ENCODE results near the gene FNDC10.
"Not testable (repeated sequence)": the region's sequence is repeated elsewhere in the genome, so short reads cannot be mapped to it uniquely, and the experiment has no call there.

The FNDC10 gene

GRCh38 chr1:1599935-1600860 lies at the start of gene FNDC10:
TSS of gene FNDC10 (minus strand) at chr1:1600135. CDS start at chr1:1600015, 120 bp downstream.
- Mint-ChIP-seq H3K4me1 (ENCODE audit: low read depth) (peaks cover 14% of the 10 kb centered on the region), H3K27ac (no peak within 1 kb of the TSS), H3K36me3 (ENCODE audit: low read depth) (no peaks in the 10 kb centered on the region), H3K4me3 (peak within 1 kb of the TSS; percentile 66), H3K9me3 (no peaks in the 10 kb centered on the region), H3K27me3 (peaks cover 10% of the 10 kb centered on the region)
- no peak for DNase-seq

GRCh38 chr1:1648265-1648664 lies 48.3 kb upstream of the FNDC10 start:
- H3K36me3 Mint-ChIP-seq (ENCODE audit: low read depth), result peaks cover 75% of the 10 kb centered on the region
- H3K9me3 Mint-ChIP-seq; H3K27ac Mint-ChIP-seq; H3K4me3 Mint-ChIP-seq; DNase-seq; H3K27me3 Mint-ChIP-seq; H3K4me1 Mint-ChIP-seq (ENCODE audit: low read depth): not testable (repeated sequence)

- H3K36me3 Mint-ChIP-seq (ENCODE audit: low read depth), result peaks cover 70% of the 10 kb centered on the region
- not testable (repeated sequence) for H3K27me3 Mint-ChIP-seq; H3K4me3 Mint-ChIP-seq; H3K9me3 Mint-ChIP-seq; H3K27ac Mint-ChIP-seq; DNase-seq; H3K4me1 Mint-ChIP-seq (ENCODE audit: low read depth)
These were observed 47.8 kb upstream of the FNDC10 start for GRCh38 chr1:1647567-1648241.

GRCh38 chr1:1646326-1646725 lies 46.4 kb upstream of the FNDC10 start:
- H3K27ac Mint-ChIP-seq, DNase-seq: not testable (repeated sequence)

GRCh38 chr1:1640711-1641461 lies 41.0 kb upstream of the FNDC10 start:
- H3K9me3 Mint-ChIP-seq; H3K4me3 Mint-ChIP-seq; H3K27ac Mint-ChIP-seq; H3K4me1 Mint-ChIP-seq (ENCODE audit: low read depth); H3K27me3 Mint-ChIP-seq; DNase-seq: not testable (repeated sequence)
- peaks cover 34% of the 10 kb centered on the region for H3K36me3 Mint-ChIP-seq (ENCODE audit: low read depth)

More at GRCh38 chr1:1646326-1646725, 46.4 kb upstream of the FNDC10 start:
- H3K9me3 Mint-ChIP-seq; H3K4me3 Mint-ChIP-seq; H3K27me3 Mint-ChIP-seq; H3K4me1 Mint-ChIP-seq (ENCODE audit: low read depth): not testable (repeated sequence)
- H3K36me3 Mint-ChIP-seq (ENCODE audit: low read depth), result peaks cover 56% of the 10 kb centered on the region

GRCh38 chr1:1640081-1640480 lies 40.1 kb upstream of the FNDC10 start:
- DNase-seq; H3K4me1 Mint-ChIP-seq (ENCODE audit: low read depth); H3K27me3 Mint-ChIP-seq; H3K4me3 Mint-ChIP-seq; H3K9me3 Mint-ChIP-seq; H3K27ac Mint-ChIP-seq: not testable (repeated sequence)
- peaks cover 30% of the 10 kb centered on the region for H3K36me3 Mint-ChIP-seq (ENCODE audit: low read depth)

GRCh38 chr1:1639368-1639767 lies 39.4 kb upstream of the FNDC10 start:
- peaks cover 30% of the 10 kb centered on the region for H3K36me3 Mint-ChIP-seq (ENCODE audit: low read depth)
- not testable (repeated sequence) for H3K27me3 Mint-ChIP-seq; H3K27ac Mint-ChIP-seq; DNase-seq; H3K9me3 Mint-ChIP-seq; H3K4me3 Mint-ChIP-seq; H3K4me1 Mint-ChIP-seq (ENCODE audit: low read depth)

- not testable (repeated sequence) for H3K4me1 Mint-ChIP-seq (ENCODE audit: low read depth); H3K27me3 Mint-ChIP-seq; H3K27ac Mint-ChIP-seq; H3K9me3 Mint-ChIP-seq; H3K4me3 Mint-ChIP-seq; DNase-seq
- H3K36me3 Mint-ChIP-seq (ENCODE audit: low read depth), result peaks cover 30% of the 10 kb centered on the region
These were observed 38.6 kb upstream of the FNDC10 start for GRCh38 chr1:1638528-1638927.

- H3K27ac Mint-ChIP-seq; H3K4me3 Mint-ChIP-seq; H3K27me3 Mint-ChIP-seq; H3K4me1 Mint-ChIP-seq (ENCODE audit: low read depth); H3K9me3 Mint-ChIP-seq; DNase-seq: not testable (repeated sequence)
- peaks cover 27% of the 10 kb centered on the region for H3K36me3 Mint-ChIP-seq (ENCODE audit: low read depth)
These were observed 37.5 kb upstream of the FNDC10 start for GRCh38 chr1:1637479-1637875.

GRCh38 chr1:1636621-1637478 lies 36.9 kb upstream of the FNDC10 start:
- not testable (repeated sequence) for H3K9me3 Mint-ChIP-seq; H3K4me3 Mint-ChIP-seq; H3K4me1 Mint-ChIP-seq (ENCODE audit: low read depth); H3K27me3 Mint-ChIP-seq; H3K27ac Mint-ChIP-seq; DNase-seq
- peaks cover 27% of the 10 kb centered on the region for H3K36me3 Mint-ChIP-seq (ENCODE audit: low read depth)

- peaks cover 24% of the 10 kb centered on the region for H3K36me3 Mint-ChIP-seq (ENCODE audit: low read depth)
- DNase-seq, result peak; percentile 35
- H3K4me1 Mint-ChIP-seq (ENCODE audit: low read depth); H3K4me3 Mint-ChIP-seq; H3K9me3 Mint-ChIP-seq; H3K27ac Mint-ChIP-seq; H3K27me3 Mint-ChIP-seq: not testable (repeated sequence)
These were observed 34.7 kb upstream of the FNDC10 start for GRCh38 chr1:1634613-1635012.

GRCh38 chr1:1633409-1633808 lies 33.5 kb upstream of the FNDC10 start:
- H3K27ac Mint-ChIP-seq, H3K27me3 Mint-ChIP-seq: not testable (repeated sequence)

GRCh38 chr1:1631782-1632420 lies 32.0 kb upstream of the FNDC10 start, which contains the start of gene MMP23B:
TSS of gene MMP23B (plus strand) at chr1:1632173. CDS start at chr1:1632219, 46 bp downstream.
- peak within 1 kb of the TSS; percentile 31 for H3K4me3 Mint-ChIP-seq
- DNase-seq, result peak; percentile 48
- peaks cover 4% of the 10 kb centered on the region for H3K4me1 Mint-ChIP-seq (ENCODE audit: low read depth)
- peaks cover 9% of the 10 kb centered on the region for H3K36me3 Mint-ChIP-seq (ENCODE audit: low read depth)
- H3K27me3 Mint-ChIP-seq, result peaks cover 5% of the 10 kb centered on the region
- peak within 1 kb of the TSS; percentile 77 for H3K27ac Mint-ChIP-seq
- H3K9me3 Mint-ChIP-seq, result no peaks in the 10 kb centered on the region

More at GRCh38 chr1:1633409-1633808, 33.5 kb upstream of the FNDC10 start:
- DNase-seq; H3K4me3 Mint-ChIP-seq; H3K4me1 Mint-ChIP-seq (ENCODE audit: low read depth); H3K9me3 Mint-ChIP-seq: not testable (repeated sequence)
- H3K36me3 Mint-ChIP-seq (ENCODE audit: low read depth), result peaks cover 17% of the 10 kb centered on the region
